Measurements from ENCODE around the gene FBRSL1. TPM values are rescaled to one million over a fixed set of nuclear protein-coding genes. Genes with fewer than 3 reads are reported as not detected.
A peak's percentile ranks its signal among the peaks of the same experiment; 100 is the strongest.

The FBRSL1 gene
- total and polyA plus RNA-seq, 9 of the 15 experiments (the other 6 are each of a cell fraction or from before 2014, with no cell fraction given) = 0.24 to 129 (median 7.3) TPM

- peaks cover 21% of the 10 kb centered on the region; the same call in 2 of the 3 replicates for H3K36me3 ChIP-seq (ENCODE audit: control insufficient read depth, insufficient read depth, low read length)
- H3K27me3 ChIP-seq (ENCODE audit: control insufficient read depth in 2 of 2, insufficient read depth in 2 of 2, low read length in 2 of 2) = peaks cover 18 to 28% of the 10 kb centered on the region in 2 experiments
- peak overlapping the region in 1 of 2 experiments; percentile 79; a peak in 2 of 4 replicates for H3K9ac ChIP-seq (ENCODE audit: insufficient read depth in 1 of 2, low read depth in 2 of 2, low read length in 2 of 2)
- ChIA-PET POLR2A (no interaction called here), CTCF (ENCODE audit: low intra/inter-chr PET ratio) (no interaction called here)
- H3K4me2 ChIP-seq (ENCODE audit: insufficient read depth, low read length) = peak overlapping the region; percentile 64
- in situ Hi-C loops (cut with MboI) = no loop called here
- intact Hi-C loops (cut with micrococcal nuclease) = no loop called here
- peaks cover 6% of the 10 kb centered on the region for H3K9me1 ChIP-seq (ENCODE audit: control insufficient read depth, insufficient read depth, low read length)
- H2AFZ ChIP-seq (ENCODE audit: low read depth, low read length) = peak overlapping the region; percentile 51
- H3K4me1 ChIP-seq (replicated peaks in 1 of 2; ENCODE audit: control insufficient read depth in 2 of 2, insufficient read depth in 2 of 2, low read length in 2 of 2) = peaks cover 23 to 68% of the 10 kb centered on the region in 2 experiments
- peak overlapping the region; percentile 57 for H3K4me3 ChIP-seq
- peaks cover 3% of the 10 kb centered on the region; the same call in 1 of the 2 replicates for H3K9me3 ChIP-seq (replicated peaks; ENCODE audit: control insufficient read depth, insufficient read depth, low read depth, low read length)
- TSS peak; percentile 74 for BruUV-seq (replicated peaks)
- H3K79me2 ChIP-seq (ENCODE audit: control insufficient read depth, insufficient read depth, low read length) = peaks cover 31% of the 10 kb centered on the region
- peaks cover 28% of the 10 kb centered on the region for H4K20me1 ChIP-seq (replicated peaks; ENCODE audit: control insufficient read depth, insufficient read depth, low read length)
- WGBS (ENCODE audit: insufficient coverage, low coverage, missing lambda C conversion rate) = 24% methylated on average over 22 of the region's 23 CpGs
- ATAC-seq = peak; percentile 52
- peak overlapping the region; percentile 8; the same call in 1 of the 3 replicates for H3K27ac ChIP-seq (ENCODE audit: extremely low read depth, low read depth, low read length)
- FAIRE-seq = no peak
- peak in 2 of 4 experiments; percentile 47 to 58 for DNase-seq (ENCODE audit: extremely low read depth in 1 of 4, low spot score in 3 of 4)
- TF ChIP-seq ZNF175 (CRISPR knock-in tag; IDR thresholded peaks at IDR 0.05; ENCODE audit: low read depth) = no peak
- TF ChIP-seq E2F6 (IDR thresholded peaks at IDR 0.05; ENCODE audit: borderline replicate concordance in 1 of 2, extremely low read depth in 1 of 2, insufficient read depth in 1 of 2, insufficient read length in 1 of 2, low read depth in 1 of 2, low read length in 1 of 2, poor library complexity in 1 of 2, severe bottlenecking in 1 of 2) = peak in 1 of 2 experiments; percentile 10
- TF ChIP-seq GTF2A2 (tag; IDR thresholded peaks at IDR 0.05) = no peak
- TF ChIP-seq ZNF785 (CRISPR knock-in tag; IDR thresholded peaks at IDR 0.05) = no peak
- TF ChIP-seq CREB1 (IDR thresholded peaks at IDR 0.05) = no peak
- TF ChIP-seq CREB1 (CRISPR knock-in tag; IDR thresholded peaks at IDR 0.05) = no peak
- TF ChIP-seq ETV5 (CRISPR knock-in tag; IDR thresholded peaks at IDR 0.05; ENCODE audit: low read depth) = peak; percentile 32; the same call in 1 of the 2 replicates
- no peak for TF ChIP-seq SRSF7 (optimal IDR thresholded peaks at IDR 0.05; ENCODE audit: low read depth, low read length)
- no peak for TF ChIP-seq TAL1 (IDR thresholded peaks at IDR 0.05)
- TF ChIP-seq FOXO4 (CRISPR knock-in tag; IDR thresholded peaks at IDR 0.05) = no peak
- TF ChIP-seq ZNF511 (CRISPR knock-in tag; IDR thresholded peaks at IDR 0.05) = no peak
- TF ChIP-seq L3MBTL2 (IDR thresholded peaks at IDR 0.05) = no peak
- TF ChIP-seq RBFOX2 (IDR thresholded peaks at IDR 0.05; ENCODE audit: low read depth, low read length) = peak; percentile 10; the same call in 1 of the 2 replicates
- TF ChIP-seq THAP12 (CRISPR knock-in tag; IDR thresholded peaks at IDR 0.05) = no peak
These were observed 1.5 kb upstream of the FBRSL1 start for GRCh38 chr12:132488127-132489077.
